IMR-90 (cell line): ENCODE measurements around the gene SMC4. TPM values are rescaled to one million over a fixed set of nuclear protein-coding genes. Genes with fewer than 3 reads are reported as not detected.

Experiments used
- ATAC-seq: fragments of 200-7000 bp; cut with Tn5 transposase; 2 replicates; pipeline ENCODE4 v1.9.1; 2020; ENCODE audit warnings: low read depth, mild to moderate bottlenecking, moderate library complexity
- BruUV-seq: library from RNA; stranded (reverse); fragments of 400-500 nt; replicated peaks from 2 replicates; lab custom pipeline; 2021; lab: Mats Ljungman, UMichigan
- CTCF ChIA-PET: fragments of 300-600 bp; formaldehyde crosslinking; extraction: SDS; loops from one replicate; lab custom pipeline; 2021; ENCODE audit warnings: antibody characterized with exemption; lab: Yijun Ruan, JAX
- POLR2A ChIA-PET: fragments of 300-600 bp; sonication (Branson Sonifier 250); formaldehyde crosslinking; loops from one replicate; lab custom pipeline; 2022; ENCODE audit warnings: antibody characterized with exemption; ENCODE audit not compliant: unreplicated experiment; lab: Charles Lee
- DNase-seq: peaks from one replicate; pipeline ENCODE4 v3.0.0; 2013
- H2AFZ ChIP-seq: replicated peaks from 2 replicates; pipeline ENCODE3; 2013; ENCODE audit warnings: low read length, mild to moderate bottlenecking; ENCODE audit not compliant: poor library complexity
- H2AK5ac ChIP-seq: 2 replicates; pipeline ENCODE4 v1.6.1; 2013; ENCODE audit warnings: low read depth, low read length, inconsistent platforms
- H2AK9ac ChIP-seq: replicated peaks from 2 replicates; pipeline ENCODE3; 2013; ENCODE audit warnings: mild to moderate bottlenecking, low read depth, low read length, moderate library complexity; ENCODE audit not compliant: poor library complexity
- H2BK120ac ChIP-seq: 2 replicates; pipeline ENCODE4 v1.6.1; 2013; ENCODE audit warnings: low read depth, low read length, inconsistent platforms
- H2BK15ac ChIP-seq: 3 replicates; pipeline ENCODE4 v1.6.1; 2013; ENCODE audit warnings: low read depth, low read length, inconsistent platforms
- H2BK20ac ChIP-seq: 2 replicates; pipeline ENCODE4 v1.6.1; 2013; ENCODE audit warnings: low read depth, mild to moderate bottlenecking, inconsistent platforms, low read length, moderate library complexity
- H2BK5ac ChIP-seq: 2 replicates; pipeline ENCODE4 v1.6.1; 2013; ENCODE audit warnings: mild to moderate bottlenecking, low read depth, low read length, inconsistent platforms; ENCODE audit not compliant: poor library complexity, severe bottlenecking
- H3K14ac ChIP-seq: replicated peaks from 2 replicates; pipeline ENCODE4 v1.6.1; 2013; ENCODE audit warnings: low read depth, low read length, inconsistent platforms
- H3K18ac ChIP-seq: 2 replicates; pipeline ENCODE4 v1.6.1; 2013; ENCODE audit warnings: low read depth, low read length, control low read depth
- H3K23ac ChIP-seq: 2 replicates; pipeline ENCODE4 v1.6.1; 2013; ENCODE audit warnings: low read depth, low read length, inconsistent platforms
- H3K27ac ChIP-seq: 2 replicates; pipeline ENCODE4 v1.5.1; 2013; ENCODE audit warnings: mild to moderate bottlenecking, control low read depth, low read length; ENCODE audit not compliant: insufficient read depth
- H3K27me3 ChIP-seq: 2 replicates; pipeline ENCODE4 v1.6.1; 2013; ENCODE audit warnings: low read length; ENCODE audit not compliant: control insufficient read depth, insufficient read depth
- H3K36me3 ChIP-seq: 2 replicates; pipeline ENCODE4 v1.6.1; 2013; ENCODE audit warnings: low read length, mixed read lengths; ENCODE audit not compliant: control insufficient read depth, insufficient read depth
- H3K4ac ChIP-seq: 2 replicates; pipeline ENCODE4 v1.6.1; 2013; ENCODE audit warnings: low read depth, low read length, inconsistent platforms
- H3K4me1 ChIP-seq: 2 replicates; pipeline ENCODE4 v1.6.1; 2013; ENCODE audit warnings: low read length, mixed read lengths; ENCODE audit not compliant: control insufficient read depth, insufficient read depth
- H3K4me2 ChIP-seq: 2 replicates; pipeline ENCODE4 v1.6.1; 2013; ENCODE audit warnings: low read depth, mild to moderate bottlenecking, control low read depth, low read length, moderate library complexity
- H3K4me3 ChIP-seq: 2 replicates; pipeline ENCODE4 v1.5.1; 2013; ENCODE audit warnings: low read depth, mild to moderate bottlenecking, control low read depth, low read length, moderate library complexity; ENCODE audit not compliant: insufficient read depth
- H3K56ac ChIP-seq: 2 replicates; pipeline ENCODE4 v1.6.1; 2013; ENCODE audit warnings: low read length, inconsistent platforms; ENCODE audit not compliant: insufficient read depth; ENCODE audit errors: extremely low read depth
- H3K79me1 ChIP-seq, 2 experiments: 2 replicates each; pipeline ENCODE4 v1.6.1; 2013; ENCODE audit warnings: low read length in 2 of 2, inconsistent platforms in 1 of 2, low read depth in 1 of 2
- H3K9ac ChIP-seq: 2 replicates; pipeline ENCODE4 v1.6.1; 2013; ENCODE audit warnings: low read depth, low read length, control low read depth
- H3K9me1 ChIP-seq: 2 replicates; pipeline ENCODE4 v1.6.1; 2013; ENCODE audit warnings: low read length, inconsistent platforms; ENCODE audit not compliant: insufficient read depth
- H3K9me3 ChIP-seq: 2 replicates; pipeline ENCODE4 v1.6.1; 2013; ENCODE audit warnings: low read length; ENCODE audit not compliant: control insufficient read depth, insufficient read depth
- H4K20me1 ChIP-seq: 2 replicates; pipeline ENCODE4 v1.6.1; 2013; ENCODE audit warnings: low read length, inconsistent platforms; ENCODE audit not compliant: insufficient read depth
- H4K5ac ChIP-seq: 2 replicates; pipeline ENCODE4 v1.6.1; 2013; ENCODE audit warnings: mild to moderate bottlenecking, low read depth, low read length, control low read depth
- H4K8ac ChIP-seq, 2 experiments: 2 replicates each; pipeline ENCODE4 v1.6.1; 2013; ENCODE audit warnings: low read depth in 2 of 2, low read length in 2 of 2, control low read depth in 1 of 2, inconsistent platforms in 1 of 2
- H4K91ac ChIP-seq: 2 replicates; pipeline ENCODE4 v1.6.1; 2013; ENCODE audit warnings: low read depth, low read length, inconsistent platforms; ENCODE audit not compliant: insufficient read depth
- ELK1 ChIP-seq: fragments of 150-350 bp; IDR thresholded peaks from 2 replicates; pipeline ENCODE4 v1.6.1; 2016; ENCODE audit warnings: low read depth, mild to moderate bottlenecking, low read length, moderate library complexity, borderline replicate concordance
- MAFK ChIP-seq: IDR thresholded peaks from 2 replicates; pipeline ENCODE4 v1.6.1; 2012; ENCODE audit warnings: low read depth, low read length, improper control_type of control experiment
- RCOR1 ChIP-seq: IDR thresholded peaks from 2 replicates; pipeline ENCODE4 v1.6.1; 2012; ENCODE audit warnings: mild to moderate bottlenecking, low read length, improper control_type of control experiment; ENCODE audit not compliant: insufficient replicate concordance
- RFX5 ChIP-seq: IDR thresholded peaks from 2 replicates; pipeline ENCODE4 v1.8.0; 2012; ENCODE audit warnings: low read depth, mild to moderate bottlenecking, low read length, moderate library complexity
- SMC3 ChIP-seq: fragments of 150-350 bp; IDR thresholded peaks from 2 replicates; pipeline ENCODE4 v1.6.1; 2016; ENCODE audit warnings: low read depth, mild to moderate bottlenecking, antibody characterized with exemption, low read length, moderate library complexity
- WGBS, 2 experiments: methylation state at CpG; one replicate each; pipeline versions ENCODE4 v1.1.5 to v1.1.7; 2013; ENCODE audit warnings: missing lambda C conversion rate in 2 of 2; ENCODE audit not compliant: insufficient read length in 1 of 2; ENCODE audit errors: extremely low coverage in 2 of 2; 5-methylcytosine and 5-hydroxymethylcytosine counted together
- dilution Hi-C: fragments of 300-500 bp; cut with HindIII; formaldehyde crosslinking; loops from one replicate; pipeline ENCODE4 v1.14.3; 2018; ENCODE audit warnings: low sequenced_read_pairs; ENCODE audit not compliant: unreplicated experiment
- in situ Hi-C: fragments of 300-500 bp; cut with MboI; formaldehyde crosslinking; loops from 3 replicates; pipeline ENCODE4 v1.14.3; 2019; ENCODE audit warnings: low sequenced_read_pairs, inconsistent platforms, mixed read lengths
- intact Hi-C: fragments of 100-400 bp; cut with micrococcal nuclease; formaldehyde crosslinking; loops from 2 replicates; pipeline ENCODE4 v1.10.0; 2022
- polyA plus RNA-seq, 3 experiments: library from polyadenylated mRNA; depleted of rRNA; stranded (reverse); fragments of >200 nt; gene quantifications; 2 replicates each; pipeline ENCODE4 v1.2.3, GENCODE V29; 2012; ENCODE audit warnings: low replicate concordance in 1 of 3
- total RNA-seq: library from RNA; depleted of rRNA; stranded (reverse); fragments of >200 nt; gene quantifications from 2 replicates; pipeline ENCODE4 v1.2.3, GENCODE V29; 2012

The SMC4 gene
- total and polyA plus RNA-seq, 2 of the 4 experiments (the other 2 are of a cell fraction), result 48.8 to 50.1 TPM

GRCh38 chr3:160472344-160472743 is 72.9 kb downstream of the SMC4 start:
- Histone ChIP-seq H4K91ac (no peak overlapping the region), H4K5ac (no peak overlapping the region), H3K4me3 (no peak overlapping the region), H2AK9ac (no peak overlapping the region), H3K23ac (no peak overlapping the region), H3K9me3 (peaks cover 8% of the 10 kb centered on the region), H4K20me1 (no peaks in the 10 kb centered on the region), H3K9me1 (peaks cover 8% of the 10 kb centered on the region), H2BK20ac (peak overlapping the region; percentile 14; the same call in 1 of the 2 replicates), H3K18ac (no peak overlapping the region), H2BK15ac (no peak overlapping the region), H3K4ac (0 out of 2 replicates have a peak overlapping the region, but pooled peaks have one; percentile 2), H2BK120ac (peak overlapping the region; percentile 0; the same call in 1 of the 2 replicates), H3K9ac (no peak overlapping the region), H3K79me1 (no peaks in the 10 kb centered on the region; a peak in 1 of 4 replicates), H2BK5ac (no peak overlapping the region), H3K4me1 (peaks cover 14% of the 10 kb centered on the region), H3K27me3 (no peaks in the 10 kb centered on the region), H3K27ac (no peak overlapping the region), H3K4me2 (no peak overlapping the region), H3K36me3 (no peaks in the 10 kb centered on the region), H2AK5ac (0 out of 2 replicates have a peak overlapping the region, but pooled peaks have one; percentile 20), H3K14ac (no peak overlapping the region), H4K8ac (no peak overlapping the region), H2AFZ (no peak overlapping the region), H3K56ac (no peak overlapping the region)
- ChIA-PET POLR2A (interaction anchor here (0.5 kb wide), 1 partner anchor 176 kb away, joined by 3 read pairs; no protein-coding TSS in a partner anchor), CTCF (no interaction called here)
- DNase-seq (no peak), ATAC-seq (no peak)
- no TSS peak for BruUV-seq
- dilution Hi-C loops (no loop called here), intact Hi-C loops (no loop called here), in situ Hi-C loops (no loop called here)
- no peak for TF ChIP-seq ELK1
- no peak for TF ChIP-seq MAFK
- no peak for TF ChIP-seq SMC3
- no peak for TF ChIP-seq RCOR1
- TF ChIP-seq RFX5, result no peak
- WGBS, 2 experiments, result no CpG with 5 or more reads among the region's 2 CpGs
